Thymus (tissue), 11 donors: ENCODE results near the gene IFNA16. TPM values are rescaled to one million over a fixed set of nuclear protein-coding genes. Genes with fewer than 3 reads are reported as not detected.
A peak's percentile ranks its signal among the peaks of the same experiment; 100 is the strongest.
"Not testable (repeated sequence)": the region's sequence is repeated elsewhere in the genome, so short reads cannot be mapped to it uniquely, and the experiment has no call there.

Experiments used
- DNase-seq, 9 donors: peaks; one replicate each; pipeline ENCODE4 v3.0.0-alpha.2; 2013; ENCODE audit warnings: low spot score in 9 of 9, low read depth in 6 of 9, missing footprints in 1 of 9
- H3K27ac ChIP-seq, 2 donors: one replicate each; pipeline ENCODE4 v1.5.1; 2013; ENCODE audit warnings: control low read depth in 1 of 2, low read depth in 1 of 2, low read length in 1 of 2, mild to moderate bottlenecking in 1 of 2, moderate library complexity in 1 of 2
- H3K27me3 ChIP-seq, 2 donors: one replicate each; pipeline ENCODE4 v1.5.1; 2013; ENCODE audit warnings: low read length in 1 of 2; ENCODE audit not compliant: control insufficient read depth in 2 of 2, insufficient read depth in 1 of 2
- H3K36me3 ChIP-seq, 2 donors: one replicate each; pipeline ENCODE4 v1.5.1; 2013; ENCODE audit warnings: low read length in 1 of 2, mild to moderate bottlenecking in 1 of 2, moderate library complexity in 1 of 2; ENCODE audit not compliant: control insufficient read depth in 2 of 2, insufficient read depth in 2 of 2
- H3K4me1 ChIP-seq, 2 donors: one replicate each; pipeline ENCODE4 v1.5.1; 2013; ENCODE audit warnings: low read length in 2 of 2; ENCODE audit not compliant: control insufficient read depth in 2 of 2, insufficient read depth in 2 of 2
- H3K4me3 ChIP-seq, 2 donors: one replicate each; pipeline ENCODE4 v1.5.1; 2013; ENCODE audit warnings: low read length in 2 of 2, control low read depth in 1 of 2, mild to moderate bottlenecking in 1 of 2
- H3K9me3 ChIP-seq, 2 donors: one replicate each; pipeline ENCODE4 v1.5.1; 2013; ENCODE audit warnings: low read length in 1 of 2, mild to moderate bottlenecking in 1 of 2; ENCODE audit not compliant: control insufficient read depth in 2 of 2, insufficient read depth in 1 of 2
- WGBS: extraction: QIAGEN DNeasy Blood & Tissue Kit; methylation state at CpG from one replicate; pipeline ENCODE4 v1.1.7; 2013; 5-methylcytosine and 5-hydroxymethylcytosine counted together
- polyA plus RNA-seq: library from polyadenylated mRNA; stranded (reverse); fragments of 200-250 nt; gene quantifications from one replicate; pipeline ENCODE4 v1.2.3, GENCODE V29; 2013
- total RNA-seq: library from RNA; stranded (reverse); fragments of 120-200 nt; gene quantifications from one replicate; pipeline ENCODE4 v1.2.4, GENCODE V29; 2013
- donor health status: healthy.

IFNA16 gene
- total and polyA plus RNA-seq, 2 donors = not detected

GRCh38 chr9:21236360-21236714 lies 19.2 kb upstream of the IFNA16 start:
- not testable (repeated sequence) for H3K9me3 ChIP-seq, H3K4me3 ChIP-seq, H3K4me1 ChIP-seq, H3K36me3 ChIP-seq, H3K27me3 ChIP-seq, H3K27ac ChIP-seq
- 0% methylated on average over 1 of the region's 1 CpG for WGBS
- peak in 2 of 9 donors; percentile 13 to 57 for DNase-seq

DNA sequence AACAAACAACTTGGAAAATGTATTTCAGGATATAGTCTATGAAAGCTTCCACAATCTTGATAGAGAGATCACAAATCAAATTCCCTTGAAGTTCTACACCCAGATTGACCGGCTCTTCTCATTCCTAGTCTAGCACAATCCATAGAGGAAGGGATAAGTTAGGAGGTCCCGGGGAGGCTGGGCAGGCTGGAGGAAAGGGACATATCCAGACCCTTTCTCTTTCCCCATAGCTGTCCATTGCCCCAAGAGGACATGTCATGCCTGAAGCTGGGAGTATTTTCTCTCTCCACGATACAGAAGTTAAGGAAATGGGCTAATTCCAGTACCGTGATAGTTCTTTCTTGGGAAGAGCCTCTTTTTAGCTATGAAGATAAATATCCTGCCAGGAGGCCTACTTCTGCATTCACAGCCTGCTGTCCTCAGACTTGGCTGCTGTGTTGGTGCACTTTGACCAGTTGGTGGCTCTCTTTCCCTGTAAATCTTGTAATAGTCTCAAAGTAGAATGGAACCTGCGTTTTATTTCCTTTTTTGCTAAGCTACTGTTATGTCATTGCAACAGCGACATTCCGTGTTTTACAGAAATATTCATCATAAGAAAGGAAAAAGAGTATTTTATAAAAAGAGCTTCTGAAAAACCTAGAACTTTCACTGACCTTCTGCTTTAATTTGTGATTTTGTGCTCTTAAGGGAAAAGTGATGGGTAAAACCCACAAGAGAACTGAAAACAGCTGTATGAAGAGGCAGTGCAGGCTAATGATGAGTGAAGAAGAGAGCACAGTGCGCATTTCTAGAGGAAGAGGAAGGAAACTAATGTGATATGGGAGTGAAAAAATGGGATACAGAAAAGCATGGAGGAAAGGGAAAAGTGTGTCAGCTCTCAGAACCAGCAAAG lies 18.6 kb upstream of the IFNA16 start:
- H3K9me3 ChIP-seq, H3K4me3 ChIP-seq, H3K27me3 ChIP-seq, H3K4me1 ChIP-seq, H3K36me3 ChIP-seq: not testable (repeated sequence)
- DNase-seq = peak in 8 of 9 donors; percentile 30 to 89 (median 62)
- WGBS = 29% methylated on average over 8 of the region's 8 CpGs
- H3K27ac ChIP-seq = peak overlapping the region in 1 of 2 donors; percentile 43

- no peak for DNase-seq
- H3K9me3 ChIP-seq = no peaks in the 10 kb centered on the region
- H3K36me3 ChIP-seq = no peaks in the 10 kb centered on the region
- H3K4me3 ChIP-seq = no peak overlapping the region
- no peaks in the 10 kb centered on the region for H3K27me3 ChIP-seq
- no peaks in the 10 kb centered on the region for H3K4me1 ChIP-seq
- 96% methylated on average over 4 of the region's 4 CpGs for WGBS
- H3K27ac ChIP-seq = no peak overlapping the region
Observed at GRCh38 chr9:21234153-21234687, 17.1 kb upstream of the IFNA16 start.

GRCh38 chr9:21233258-21233657 lies 16.1 kb upstream of the IFNA16 start:
- Histone ChIP-seq H3K9me3 (no peaks in the 10 kb centered on the region), H3K27ac (no peak overlapping the region), H3K4me3 (no peak overlapping the region), H3K36me3 (no peaks in the 10 kb centered on the region), H3K4me1 (no peaks in the 10 kb centered on the region), H3K27me3 (no peaks in the 10 kb centered on the region)
- WGBS = 100% methylated on average over 2 of the region's 2 CpGs
- no peak for DNase-seq

DNA sequence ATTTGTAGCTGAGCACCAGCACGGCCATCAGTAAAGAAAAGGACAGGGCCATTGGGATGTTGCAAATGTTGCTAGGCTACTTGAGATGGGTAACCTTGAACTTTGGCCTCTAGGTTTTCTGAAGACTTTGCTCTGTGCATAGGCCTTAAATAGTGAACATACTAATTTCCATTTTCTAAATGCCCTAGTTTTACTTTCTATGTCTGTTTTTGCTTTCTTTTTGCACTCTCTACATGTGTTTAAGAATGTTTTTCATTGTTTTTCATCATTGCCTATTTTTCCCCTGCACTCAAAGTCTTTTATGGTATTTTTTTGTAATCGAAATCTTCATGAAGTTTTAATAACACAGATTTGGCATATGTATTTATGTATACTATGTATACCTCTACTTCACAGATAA lies 11.0 kb upstream of the IFNA16 start, which contains the start of gene IFNA17:
IFNA17 (minus strand) TSS at position 101 of the 400 bp plus-strand sequence; CDS start at position 52, 49 bp downstream.
- WGBS = 93% methylated on average over 2 of the region's 2 CpGs
- Histone ChIP-seq H3K36me3 (no peaks in the 10 kb centered on the region), H3K27me3 (no peaks in the 10 kb centered on the region), H3K9me3 (no peaks in the 10 kb centered on the region), H3K27ac (no peak within 1 kb of the TSS), H3K4me1 (no peaks in the 10 kb centered on the region), H3K4me3 (no peak within 1 kb of the TSS)
- DNase-seq = no peak

DNA sequence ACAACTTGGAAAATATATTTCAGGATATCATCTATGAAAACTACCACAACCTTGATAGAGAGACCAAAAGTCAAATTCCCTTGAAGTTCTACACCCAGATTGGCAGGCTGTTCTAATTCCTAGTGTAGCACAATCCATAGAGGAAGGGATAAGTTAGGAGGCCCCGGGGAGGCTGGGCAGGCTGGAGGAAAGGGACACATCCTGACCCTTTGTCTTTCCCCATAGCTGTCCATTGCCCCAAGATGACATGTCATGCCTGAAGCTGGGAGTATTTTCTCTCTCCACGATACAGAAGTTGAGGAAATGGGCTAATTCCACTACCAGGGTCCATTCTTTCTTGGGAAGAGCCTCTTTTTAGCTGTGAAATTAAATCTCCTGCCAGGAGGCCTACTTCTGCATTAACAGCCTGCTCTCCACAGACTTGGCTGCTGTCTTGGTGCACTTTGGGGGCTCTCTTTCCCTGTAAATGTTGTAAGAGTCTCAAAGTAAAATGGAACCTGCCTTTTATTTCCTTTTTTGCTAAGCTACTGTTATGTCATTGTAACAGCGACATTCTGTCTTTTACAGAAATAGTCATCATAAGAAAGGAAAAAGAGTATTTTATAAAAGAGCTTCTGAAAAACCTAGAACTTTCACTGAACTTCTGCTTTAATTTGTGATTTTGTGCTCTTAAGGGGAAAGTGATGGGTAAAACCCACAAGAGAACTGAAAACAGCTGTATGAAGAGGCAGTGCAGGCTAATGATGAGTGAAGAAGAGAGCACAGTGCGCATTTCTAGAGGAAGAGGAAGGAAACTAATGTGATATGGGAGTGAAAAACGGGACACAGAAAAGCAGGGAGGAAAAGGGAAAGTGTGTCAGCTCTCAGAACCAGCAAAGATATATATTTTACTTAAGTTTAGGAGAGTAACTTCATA lies 3.4 kb downstream of the IFNA16 start:
- not testable (repeated sequence) for H3K27me3 ChIP-seq, H3K9me3 ChIP-seq, H3K27ac ChIP-seq, H3K36me3 ChIP-seq, H3K4me1 ChIP-seq, H3K4me3 ChIP-seq
- peak in 6 of 9 donors; percentile 4 to 57 (median 10) for DNase-seq
- 42% methylated on average over 5 of the region's 5 CpGs for WGBS

DNA sequence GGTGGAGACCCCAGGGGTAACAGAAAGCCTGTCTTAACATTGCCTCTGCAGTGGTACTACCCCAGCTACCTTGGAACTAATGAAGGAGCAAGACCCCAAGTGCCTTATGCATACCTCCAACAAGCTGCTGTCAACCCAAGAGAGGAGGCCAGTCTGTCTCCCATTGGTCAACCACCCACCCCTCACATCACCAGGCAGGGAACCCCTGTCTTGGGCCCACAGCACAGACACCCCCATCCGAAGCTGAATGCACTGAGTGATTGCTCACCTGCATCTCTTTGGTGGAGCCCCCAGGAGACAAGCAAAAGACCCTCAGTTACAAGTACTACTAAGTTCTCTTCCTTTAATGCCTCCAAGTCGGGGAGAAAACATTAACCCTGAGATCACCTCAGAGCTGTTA lies 5.0 kb downstream of the IFNA16 start:
- H3K36me3 ChIP-seq, H3K9me3 ChIP-seq, DNase-seq, H3K4me3 ChIP-seq, H3K27ac ChIP-seq, H3K27me3 ChIP-seq, H3K4me1 ChIP-seq: not testable (repeated sequence)
- WGBS = 84% methylated on average over 2 of the region's 2 CpGs

GRCh38 chr9:21210782-21211181 lies 6.3 kb downstream of the IFNA16 start:
- DNase-seq, H3K27me3 ChIP-seq, H3K4me1 ChIP-seq, H3K36me3 ChIP-seq, H3K9me3 ChIP-seq, H3K27ac ChIP-seq, H3K4me3 ChIP-seq: not testable (repeated sequence)
- 98% methylated on average over 2 of the region's 2 CpGs for WGBS

GRCh38 chr9:21210311-21210710 lies 6.8 kb downstream of the IFNA16 start:
- Histone ChIP-seq H3K4me3 (no peak overlapping the region), H3K36me3 (no peaks in the 10 kb centered on the region), H3K4me1 (no peaks in the 10 kb centered on the region), H3K27me3 (no peaks in the 10 kb centered on the region), H3K9me3 (no peaks in the 10 kb centered on the region), H3K27ac (no peak overlapping the region)
- DNase-seq = no peak
- WGBS = 99% methylated on average over 7 of the region's 7 CpGs
